ENCODE results near the gene LDLRAD4. TPM values are rescaled to one million over a fixed set of nuclear protein-coding genes. Genes with fewer than 3 reads are reported as not detected.

Gene LDLRAD4
- total RNA-seq, 1 experiment from 2014 or later = 3.6 TPM

DNA sequence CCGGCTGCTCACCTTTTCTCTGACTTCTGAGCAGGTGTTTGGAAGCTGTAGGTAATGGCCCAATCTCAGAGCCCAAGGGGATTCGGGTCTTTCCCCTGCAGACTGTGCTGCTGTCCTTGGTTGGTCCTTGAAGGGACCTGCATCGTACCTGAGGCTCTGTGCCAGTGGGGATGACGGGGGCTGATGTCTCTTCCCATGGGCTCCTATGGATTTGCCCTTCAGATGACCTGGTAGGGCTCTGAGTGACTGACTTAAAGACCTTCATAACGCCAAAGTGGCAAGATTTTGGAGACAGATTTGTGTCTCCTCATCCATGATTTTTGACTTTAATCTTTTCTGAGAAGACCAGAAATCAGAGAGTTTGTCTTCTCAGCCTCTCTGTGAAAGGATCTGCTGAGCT lies 341.7 kb downstream of the LDLRAD4 start:
- Histone ChIP-seq H3K27me3 (replicated peaks; ENCODE audit: insufficient read depth, low read depth, low read length, poor library complexity) (peaks cover 3% of the 10 kb centered on the region), H3K4me3 (ENCODE audit: low read depth, low read length, poor library complexity, severe bottlenecking) (no peak overlapping the region), H3K9me3 (ENCODE audit: low read depth, low read length, poor library complexity, severe bottlenecking) (no peaks in the 10 kb centered on the region), H3K4me1 (ENCODE audit: insufficient read depth, low read length, poor library complexity, severe bottlenecking) (no peaks in the 10 kb centered on the region), H3K27ac (ENCODE audit: low read depth, low read length, poor library complexity, severe bottlenecking) (no peak overlapping the region), H3K36me3 (ENCODE audit: insufficient read depth, low read length, poor library complexity, severe bottlenecking) (no peaks in the 10 kb centered on the region)
- DNase-seq (ENCODE audit: low spot score) = no peak
- TF ChIP-seq EZH2 (IDR thresholded peaks at IDR 0.05; ENCODE audit: borderline replicate concordance, low read depth, low read length, poor library complexity, severe bottlenecking) = no peak
- TF ChIP-seq, protein P1, sequence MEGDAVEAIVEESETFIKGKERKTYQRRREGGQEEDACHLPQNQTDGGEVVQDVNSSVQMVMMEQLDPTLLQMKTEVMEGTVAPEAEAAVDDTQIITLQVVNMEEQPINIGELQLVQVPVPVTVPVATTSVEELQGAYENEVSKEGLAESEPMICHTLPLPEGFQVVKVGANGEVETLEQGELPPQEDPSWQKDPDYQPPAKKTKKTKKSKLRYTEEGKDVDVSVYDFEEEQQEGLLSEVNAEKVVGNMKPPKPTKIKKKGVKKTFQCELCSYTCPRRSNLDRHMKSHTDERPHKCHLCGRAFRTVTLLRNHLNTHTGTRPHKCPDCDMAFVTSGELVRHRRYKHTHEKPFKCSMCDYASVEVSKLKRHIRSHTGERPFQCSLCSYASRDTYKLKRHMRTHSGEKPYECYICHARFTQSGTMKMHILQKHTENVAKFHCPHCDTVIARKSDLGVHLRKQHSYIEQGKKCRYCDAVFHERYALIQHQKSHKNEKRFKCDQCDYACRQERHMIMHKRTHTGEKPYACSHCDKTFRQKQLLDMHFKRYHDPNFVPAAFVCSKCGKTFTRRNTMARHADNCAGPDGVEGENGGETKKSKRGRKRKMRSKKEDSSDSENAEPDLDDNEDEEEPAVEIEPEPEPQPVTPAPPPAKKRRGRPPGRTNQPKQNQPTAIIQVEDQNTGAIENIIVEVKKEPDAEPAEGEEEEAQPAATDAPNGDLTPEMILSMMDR (conservative IDR thresholded peaks at IDR 0.05; ENCODE audit: low read depth, low read length) = no peak
- POLR2A ChIA-PET (ENCODE audit: low non-redundant PET) = no interaction called here
- no TSS peak for BruUV-seq (replicated peaks)
- CTCF ChIA-PET = no interaction called here
- intact Hi-C loops (cut with micrococcal nuclease; ENCODE audit: unreplicated experiment) = no loop called here

DNA sequence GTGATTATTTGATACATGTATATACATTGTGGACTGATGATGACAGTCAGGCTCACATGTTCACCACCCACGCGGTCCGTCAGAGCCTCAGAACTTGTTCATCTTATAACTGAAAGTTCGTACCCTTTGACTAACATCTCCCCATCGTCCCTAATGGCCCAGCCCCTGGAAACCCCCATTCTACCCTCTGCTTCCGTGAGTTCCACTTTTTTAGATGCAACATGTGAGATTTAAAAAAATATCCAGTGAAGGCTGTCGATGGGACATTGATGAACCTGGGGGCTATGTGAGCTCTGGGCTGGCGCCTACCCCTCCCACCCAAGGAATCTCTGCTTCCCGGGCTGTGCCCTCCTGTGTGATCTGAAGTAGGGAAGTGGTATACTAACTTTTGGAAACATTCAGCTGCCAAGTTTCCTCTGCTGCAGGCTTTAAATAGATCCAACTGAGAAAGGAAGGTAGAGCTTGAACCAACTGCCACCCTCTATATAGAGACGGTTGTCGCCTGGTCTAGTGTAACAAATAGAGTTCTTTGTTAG lies 344.0 kb downstream of the LDLRAD4 start:
- no TSS peak for BruUV-seq (replicated peaks)
- CTCF ChIA-PET = no interaction called here
- Histone ChIP-seq H3K4me3 (ENCODE audit: low read depth, low read length, poor library complexity, severe bottlenecking) (no peak overlapping the region), H3K9me3 (ENCODE audit: low read depth, low read length, poor library complexity, severe bottlenecking) (no peaks in the 10 kb centered on the region), H3K27ac (ENCODE audit: low read depth, low read length, poor library complexity, severe bottlenecking) (no peak overlapping the region), H3K4me1 (ENCODE audit: insufficient read depth, low read length, poor library complexity, severe bottlenecking) (no peaks in the 10 kb centered on the region), H3K36me3 (ENCODE audit: insufficient read depth, low read length, poor library complexity, severe bottlenecking) (no peaks in the 10 kb centered on the region), H3K27me3 (replicated peaks; ENCODE audit: insufficient read depth, low read depth, low read length, poor library complexity) (no peaks in the 10 kb centered on the region)
- TF ChIP-seq, protein P1 (conservative IDR thresholded peaks at IDR 0.05; ENCODE audit: low read depth, low read length) = no peak
- no peak for TF ChIP-seq EZH2 (IDR thresholded peaks at IDR 0.05; ENCODE audit: borderline replicate concordance, low read depth, low read length, poor library complexity, severe bottlenecking)
- intact Hi-C loops (cut with micrococcal nuclease; ENCODE audit: unreplicated experiment) = no loop called here
- POLR2A ChIA-PET (ENCODE audit: low non-redundant PET) = no interaction called here
- no peak for DNase-seq (ENCODE audit: low spot score)

- Histone ChIP-seq H3K36me3 (ENCODE audit: insufficient read depth, low read length, poor library complexity, severe bottlenecking) (no peaks in the 10 kb centered on the region), H3K9me3 (ENCODE audit: low read depth, low read length, poor library complexity, severe bottlenecking) (no peaks in the 10 kb centered on the region), H3K4me1 (ENCODE audit: insufficient read depth, low read length, poor library complexity, severe bottlenecking) (no peaks in the 10 kb centered on the region), H3K27ac (ENCODE audit: low read depth, low read length, poor library complexity, severe bottlenecking) (no peak overlapping the region), H3K4me3 (ENCODE audit: low read depth, low read length, poor library complexity, severe bottlenecking) (no peak overlapping the region), H3K27me3 (replicated peaks; ENCODE audit: insufficient read depth, low read depth, low read length, poor library complexity) (no peaks in the 10 kb centered on the region)
- ChIA-PET POLR2A (ENCODE audit: low non-redundant PET) (no interaction called here), CTCF (no interaction called here)
- no peak for DNase-seq (ENCODE audit: low spot score)
- intact Hi-C loops (cut with micrococcal nuclease; ENCODE audit: unreplicated experiment) = no loop called here
- TF ChIP-seq, protein P1 (conservative IDR thresholded peaks at IDR 0.05; ENCODE audit: low read depth, low read length) = no peak
- no peak for TF ChIP-seq EZH2 (IDR thresholded peaks at IDR 0.05; ENCODE audit: borderline replicate concordance, low read depth, low read length, poor library complexity, severe bottlenecking)
- BruUV-seq (replicated peaks) = no TSS peak
Measured at GRCh38 chr18:13563390-13563805, 344.8 kb downstream of the LDLRAD4 start.

All from A673 (cell line).